ENCODE results near the gene NPAS1.
A peak's percentile ranks its signal among the peaks of the same experiment; 100 is the strongest.

NPAS1 gene

GRCh38 chr19:46983097-46983496 lies 36.5 kb upstream of the NPAS1 start:
- no peak overlapping the region for H3K4me3 ChIP-seq (ENCODE audit: low read depth, low read length)
- no peak for TF ChIP-seq CTCF (conservative IDR thresholded peaks at IDR 0.05; ENCODE audit: low read depth, low read length)
- DNase-seq (ENCODE audit: low read depth), result no peak

- no peak for TF ChIP-seq CTCF (conservative IDR thresholded peaks at IDR 0.05; ENCODE audit: low read depth, low read length)
- DNase-seq (ENCODE audit: low read depth), result peak; percentile 81
- H3K4me3 ChIP-seq (ENCODE audit: low read depth, low read length), result no peak overlapping the region
These were observed 35.3 kb upstream of the NPAS1 start for GRCh38 chr19:46984077-46985010.

GRCh38 chr19:46985542-46986415 lies 33.9 kb upstream of the NPAS1 start:
- H3K4me3 ChIP-seq (ENCODE audit: low read depth, low read length), result no peak overlapping the region
- TF ChIP-seq CTCF (conservative IDR thresholded peaks at IDR 0.05; ENCODE audit: low read depth, low read length), result no peak
- no peak for DNase-seq (ENCODE audit: low read depth)

- no peak overlapping the region for H3K4me3 ChIP-seq (ENCODE audit: low read depth, low read length)
- no peak for TF ChIP-seq CTCF (conservative IDR thresholded peaks at IDR 0.05; ENCODE audit: low read depth, low read length)
- DNase-seq (ENCODE audit: low read depth), result no peak
These were observed 30.9 kb upstream of the NPAS1 start for GRCh38 chr19:46988614-46989230.

- H3K4me3 ChIP-seq (ENCODE audit: low read depth, low read length), result peak overlapping the region; percentile 26
- TF ChIP-seq CTCF (conservative IDR thresholded peaks at IDR 0.05; ENCODE audit: low read depth, low read length), result peak; percentile 94
- peak; percentile 86 for DNase-seq (ENCODE audit: low read depth)
These were observed 28.5 kb upstream of the NPAS1 start for GRCh38 chr19:46990991-46991676.

All from choroid plexus epithelial cell (primary cell).